NCI-H1436 (cell line): ENCODE results near the gene RCSD1.

Experiments used
- DNase-seq: peaks from one replicate; lab custom pipeline; 2025; lab: John Stamatoyannopoulos, UW

The RCSD1 gene

DNA sequence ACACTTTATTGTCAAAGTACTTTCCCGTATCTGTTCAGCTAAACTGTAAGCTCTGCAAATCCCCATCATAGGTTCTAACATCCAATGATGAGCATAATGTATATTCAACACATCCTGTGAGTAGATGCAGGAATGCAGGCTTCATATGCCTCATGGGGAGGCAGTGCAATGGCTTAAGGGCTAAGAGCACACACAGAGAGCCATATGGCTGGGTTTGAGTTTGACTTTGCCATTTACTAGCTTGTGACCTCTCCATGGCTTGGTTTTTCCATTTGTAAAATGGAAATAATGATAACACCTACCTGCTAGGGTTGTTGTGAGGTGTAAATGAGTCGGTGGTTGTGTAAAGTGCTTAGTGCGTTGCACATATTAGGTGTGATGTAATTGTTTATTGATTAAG, 13.4 kb downstream of the RCSD1 start:
- DNase-seq: no peak

DNA sequence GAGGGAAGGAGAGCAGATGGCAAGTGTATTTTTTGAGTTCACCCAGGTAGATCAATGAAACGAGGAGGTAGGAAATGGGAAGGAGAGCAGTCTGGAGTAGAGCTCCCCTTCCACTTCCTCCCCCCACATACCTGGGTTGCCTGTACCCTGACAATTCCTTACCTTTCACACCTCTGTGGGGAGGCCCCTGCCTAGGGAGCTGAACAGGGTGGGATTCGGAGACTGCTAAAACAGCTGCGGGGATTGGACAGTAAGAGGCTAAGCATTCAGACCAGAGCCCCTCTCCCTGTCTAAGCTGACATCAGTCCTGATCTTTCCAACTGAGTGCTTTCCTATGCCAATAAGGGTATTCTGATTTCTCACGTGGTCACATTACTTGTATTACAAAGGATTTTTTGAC, 14.5 kb downstream of the RCSD1 start:
- no peak for DNase-seq

DNA sequence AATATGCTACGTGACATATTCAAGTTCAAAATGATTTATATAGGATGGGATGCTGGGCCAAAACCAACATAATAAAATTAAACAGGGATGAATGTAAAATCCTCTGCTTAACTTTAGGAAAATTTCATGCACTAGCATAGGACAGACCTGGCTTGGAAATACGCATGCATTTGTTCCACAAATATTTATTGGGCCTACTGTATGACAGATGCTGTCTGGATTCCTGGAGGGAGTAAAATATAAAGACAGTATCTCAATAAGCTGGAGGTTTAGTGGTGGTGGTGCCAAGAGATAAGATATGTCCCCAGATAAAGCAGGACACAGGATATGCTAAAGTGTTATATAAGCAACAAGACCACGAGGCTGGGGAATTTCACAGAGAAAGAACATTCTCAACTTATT, 15.1 kb downstream of the RCSD1 start:
- no peak for DNase-seq

DNA sequence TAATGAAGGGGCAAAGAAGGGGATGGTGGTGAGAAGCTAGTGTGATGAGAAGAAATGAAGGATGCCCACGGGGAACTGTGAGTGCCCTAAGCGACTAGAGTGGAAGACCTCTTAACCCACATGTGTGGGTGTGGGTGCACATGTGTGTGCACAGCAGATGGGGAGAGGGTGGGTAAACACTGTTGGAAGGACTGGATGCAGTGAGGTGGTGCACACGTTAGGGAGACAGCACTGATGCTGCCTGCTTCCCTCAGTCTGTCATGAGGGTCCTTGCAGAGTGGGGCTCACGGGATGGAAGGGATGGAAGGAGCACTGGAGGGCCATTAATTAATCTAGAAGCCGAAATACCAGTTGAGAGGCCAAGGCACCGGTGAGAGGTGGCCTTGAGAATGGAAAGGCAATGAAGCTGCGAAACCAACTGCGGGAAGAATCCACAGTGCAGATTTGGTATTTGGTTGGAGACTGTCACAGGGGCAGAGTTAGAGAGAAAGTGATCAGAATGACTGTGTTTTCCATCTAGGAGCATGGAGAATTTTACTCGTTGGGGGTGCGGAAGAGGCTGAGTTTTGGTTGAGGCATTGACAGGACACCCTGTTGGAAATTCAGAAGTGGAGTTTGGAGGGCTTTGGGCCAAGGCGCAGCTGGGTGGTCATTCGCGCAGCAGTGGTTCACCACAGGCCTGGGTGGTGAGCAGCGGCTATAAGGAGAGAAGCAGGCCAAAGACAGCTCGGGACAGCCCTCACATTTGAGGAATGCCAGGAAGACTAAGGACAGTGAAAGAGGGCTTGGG, 15.8 kb downstream of the RCSD1 start:
- DNase-seq: no peak

DNA sequence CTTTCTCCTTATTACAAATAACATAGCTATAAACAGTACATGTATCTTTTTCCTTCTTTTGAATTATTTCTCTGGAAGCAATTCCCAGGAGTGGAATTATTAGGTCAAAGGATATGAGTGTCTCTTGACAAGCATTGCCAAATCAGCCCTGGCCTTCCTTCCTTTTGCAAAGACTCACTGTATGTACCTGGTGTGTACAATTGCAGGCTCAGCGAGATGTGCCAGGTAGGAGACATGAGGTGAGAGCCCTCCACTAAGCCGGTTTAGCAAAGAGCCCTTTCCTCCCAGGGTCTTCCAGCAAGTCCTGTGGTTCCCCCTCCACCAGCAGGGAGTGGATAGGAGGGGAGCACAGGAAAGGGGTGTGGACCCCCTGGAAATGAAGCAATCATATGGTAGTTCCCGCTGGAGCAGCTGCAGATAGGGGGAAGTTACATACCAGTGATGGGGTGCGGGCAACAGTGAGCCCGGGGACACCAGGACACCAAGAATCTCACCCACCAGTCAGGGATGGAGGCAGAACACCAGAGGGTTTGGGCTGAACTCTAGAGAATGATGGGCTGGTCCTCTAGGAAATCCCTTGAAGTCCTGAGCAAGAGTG, 18.3 kb downstream of the RCSD1 start:
- DNase-seq: no peak

DNA sequence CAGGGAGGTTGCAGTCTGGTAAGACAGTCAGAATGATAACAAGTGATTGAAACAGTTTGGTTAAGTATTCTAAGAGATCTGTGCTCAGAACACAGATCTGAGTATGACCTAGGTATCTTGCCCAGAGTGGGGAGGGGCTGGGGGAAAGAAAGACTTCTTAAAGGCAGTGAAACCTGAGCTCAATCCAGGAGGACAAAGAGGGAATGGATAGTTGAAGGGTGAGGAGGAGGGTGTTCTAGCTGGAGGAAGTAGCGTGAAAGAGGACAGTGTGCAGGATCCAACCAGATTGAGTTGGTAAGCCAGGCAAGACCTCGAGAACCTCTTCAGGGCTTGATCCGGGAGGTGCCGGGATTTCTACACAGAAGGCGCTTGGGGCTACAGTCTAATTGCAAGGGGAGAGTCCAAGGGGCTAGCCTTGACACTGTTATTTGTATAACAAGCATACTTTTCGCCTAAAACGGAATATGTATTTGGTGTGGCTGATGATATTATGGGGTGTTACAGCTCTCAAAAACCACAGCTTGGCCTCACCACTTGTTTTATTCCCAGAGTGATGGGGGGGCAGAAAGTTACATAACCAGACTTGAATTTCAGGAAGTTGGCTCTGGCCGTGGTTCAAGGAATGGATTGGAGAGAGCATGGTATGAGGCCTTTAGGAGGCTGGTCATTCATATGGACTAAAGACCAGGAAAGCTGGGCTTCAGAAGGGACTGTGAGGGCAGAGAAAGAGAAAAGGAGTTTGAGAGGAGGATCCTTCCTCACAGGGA, 19.1 kb downstream of the RCSD1 start:
- no peak for DNase-seq

GRCh38 chr1:167650269-167651160, 20.5 kb downstream of the RCSD1 start:
- DNase-seq: no peak

GRCh38 chr1:167651161-167651693, 21.2 kb downstream of the RCSD1 start:
- no peak for DNase-seq

GRCh38 chr1:167654975-167655575, 25.0 kb downstream of the RCSD1 start:
- DNase-seq: no peak

DNA sequence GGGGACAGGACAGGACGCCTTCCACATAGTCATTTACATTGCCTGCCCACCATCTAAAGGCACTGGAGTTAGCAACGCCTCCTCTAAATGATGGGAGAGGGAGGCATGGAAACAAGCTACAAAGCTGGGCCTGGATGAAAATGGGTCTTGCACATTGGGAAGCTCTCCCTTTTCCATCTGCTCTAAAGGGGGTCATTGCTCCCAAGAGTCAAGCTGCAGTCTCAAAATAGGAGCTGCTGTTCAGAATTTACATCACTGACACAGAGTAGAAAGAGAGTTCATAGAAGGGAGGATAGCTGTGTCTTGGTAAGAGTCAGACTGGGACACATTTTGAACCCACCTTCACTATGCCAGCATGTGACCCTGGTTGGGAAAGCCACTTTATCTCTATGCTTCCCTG, 26.6 kb downstream of the RCSD1 start:
- no peak for DNase-seq

DNA sequence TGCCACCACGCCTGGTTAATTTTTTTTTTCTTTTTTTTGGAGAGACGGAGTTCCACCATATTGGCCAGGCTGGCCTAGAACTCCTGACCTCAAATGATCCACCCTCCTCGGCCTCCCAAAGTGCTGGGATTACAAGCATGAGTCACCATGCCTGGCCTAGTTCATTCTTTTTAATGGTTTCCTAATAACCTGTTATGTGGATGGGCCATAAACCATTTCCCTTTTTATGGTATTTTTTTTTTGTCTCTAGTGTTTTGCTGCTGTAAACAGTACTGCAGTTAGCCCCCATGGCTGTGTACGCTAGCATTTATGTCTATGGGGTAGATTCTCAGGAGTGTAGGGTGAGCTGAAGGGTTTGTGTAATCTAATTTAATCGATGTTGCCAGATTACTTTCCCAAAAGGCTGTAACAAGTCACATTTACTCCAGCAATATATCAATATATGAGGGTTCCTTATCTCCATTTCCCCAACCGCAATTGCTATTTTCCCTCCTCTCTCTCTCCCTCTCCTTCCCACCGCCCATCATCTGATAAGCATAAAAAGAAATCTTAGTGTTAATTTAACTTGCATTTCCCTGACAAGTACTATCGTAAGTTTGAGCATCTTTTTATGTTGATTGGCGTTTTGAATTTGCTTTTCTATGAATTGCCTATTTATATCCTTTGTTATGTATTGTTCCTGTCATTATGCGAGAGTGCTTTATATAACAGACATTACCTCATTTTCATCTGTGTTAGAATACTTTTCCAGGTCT, 28.7 kb downstream of the RCSD1 start:
- no peak for DNase-seq

- DNase-seq: no peak
Measured at GRCh38 chr1:167659450-167659849, 29.4 kb downstream of the RCSD1 start.

DNA sequence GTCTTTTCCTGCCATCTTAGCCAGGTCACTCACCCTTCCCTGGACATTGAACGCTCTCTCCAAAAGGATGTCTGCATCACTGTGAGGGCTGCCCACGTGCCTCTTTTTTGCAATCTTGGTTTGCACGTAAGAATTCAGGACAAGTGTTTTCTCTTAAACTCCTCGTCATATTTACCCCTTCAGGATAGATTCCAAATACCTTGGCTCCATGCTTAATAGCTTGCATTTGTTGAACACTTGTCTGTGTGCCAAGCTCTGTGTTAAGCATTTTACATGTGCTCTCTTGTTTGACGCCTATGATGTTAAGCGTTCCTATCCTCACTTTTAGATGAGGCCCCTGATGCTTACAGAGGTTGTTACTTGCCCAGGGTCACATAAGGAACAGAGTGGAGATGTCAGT, 29.8 kb downstream of the RCSD1 start:
- DNase-seq: no peak

GRCh38 chr1:167661527-167662426, 31.7 kb downstream of the RCSD1 start:
- no peak for DNase-seq

DNA sequence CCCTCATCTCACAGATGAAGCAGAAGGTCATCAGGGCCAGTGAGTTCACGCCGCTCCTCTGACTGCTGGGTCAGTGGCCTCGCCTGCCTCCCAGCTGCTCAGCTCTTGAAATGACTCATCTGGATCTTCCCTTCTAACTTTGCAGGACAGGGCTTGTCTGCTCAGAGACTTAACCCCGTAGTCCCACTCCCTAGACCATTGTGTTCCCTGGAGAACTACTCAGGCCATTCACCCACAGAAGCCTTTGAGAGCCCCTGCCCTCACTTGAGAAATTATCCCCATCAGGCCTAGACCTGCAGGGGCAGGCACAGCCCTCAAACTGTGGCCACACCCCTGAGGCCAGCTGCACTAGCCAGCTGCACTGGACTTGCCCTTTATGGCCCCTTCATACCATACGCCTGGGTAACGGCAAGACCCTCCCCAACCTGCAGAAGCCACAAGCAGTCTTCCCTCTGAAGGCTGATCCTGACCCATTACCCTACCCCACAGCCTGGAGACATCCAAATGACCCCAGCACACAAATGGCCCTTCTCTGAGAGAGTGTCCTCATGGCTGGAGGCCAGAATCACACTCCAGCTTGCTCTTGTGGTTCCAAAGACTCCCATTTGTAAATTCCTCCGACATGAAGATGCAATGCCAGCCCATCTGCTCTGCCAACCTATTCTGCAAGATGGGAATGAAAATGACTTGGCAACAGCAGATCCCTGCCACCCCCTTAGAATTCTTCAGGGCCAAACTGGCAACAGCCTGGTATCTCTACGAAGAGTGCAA, 33.2 kb downstream of the RCSD1 start:
- no peak for DNase-seq

GRCh38 chr1:167665469-167665868, 35.4 kb downstream of the RCSD1 start:
- no peak for DNase-seq

- no peak for DNase-seq
Measured at GRCh38 chr1:167666416-167666815, 36.4 kb downstream of the RCSD1 start.

DNA sequence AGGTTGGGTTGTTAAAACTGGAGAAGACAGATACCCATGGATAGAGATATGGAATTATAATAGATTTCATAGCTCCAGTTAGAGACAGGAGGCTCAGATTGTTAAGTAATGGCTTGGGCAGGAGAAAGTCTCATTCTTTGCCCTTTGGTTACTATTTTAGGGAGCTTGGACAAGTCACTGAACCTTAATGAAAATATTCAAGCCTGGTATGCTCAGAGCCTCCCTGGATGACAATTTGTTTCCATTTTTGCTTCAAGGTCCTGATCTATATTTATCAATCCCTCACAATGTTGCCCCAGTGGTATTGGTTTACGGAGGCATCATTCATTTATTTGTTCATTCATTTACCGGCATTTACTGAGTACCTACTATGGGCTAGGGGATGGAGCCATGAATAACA, 37.5 kb downstream of the RCSD1 start:
- DNase-seq: no peak

DNA sequence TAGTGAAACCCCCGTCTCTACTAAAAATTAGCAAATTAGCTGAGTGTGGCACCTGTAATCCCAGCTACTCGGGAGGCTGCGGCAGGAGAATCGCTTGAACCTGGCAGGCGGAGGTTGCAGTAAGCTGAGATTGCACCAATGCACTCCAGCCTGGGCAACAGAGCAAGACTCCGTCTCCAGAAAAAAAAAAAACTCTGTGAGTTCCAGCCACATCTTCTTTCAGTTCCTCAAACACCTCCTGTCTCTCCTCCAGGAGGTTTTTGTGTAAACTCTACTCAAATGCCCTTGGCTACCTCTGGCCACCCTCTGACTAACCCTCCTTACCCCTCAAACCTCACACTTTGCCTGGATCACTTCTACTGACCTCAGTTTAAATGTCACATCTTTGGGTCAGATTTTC, 38.1 kb downstream of the RCSD1 start:
- DNase-seq: no peak
